ENCODE results near the gene PTPN6.

- TF ChIP-seq, protein P1, sequence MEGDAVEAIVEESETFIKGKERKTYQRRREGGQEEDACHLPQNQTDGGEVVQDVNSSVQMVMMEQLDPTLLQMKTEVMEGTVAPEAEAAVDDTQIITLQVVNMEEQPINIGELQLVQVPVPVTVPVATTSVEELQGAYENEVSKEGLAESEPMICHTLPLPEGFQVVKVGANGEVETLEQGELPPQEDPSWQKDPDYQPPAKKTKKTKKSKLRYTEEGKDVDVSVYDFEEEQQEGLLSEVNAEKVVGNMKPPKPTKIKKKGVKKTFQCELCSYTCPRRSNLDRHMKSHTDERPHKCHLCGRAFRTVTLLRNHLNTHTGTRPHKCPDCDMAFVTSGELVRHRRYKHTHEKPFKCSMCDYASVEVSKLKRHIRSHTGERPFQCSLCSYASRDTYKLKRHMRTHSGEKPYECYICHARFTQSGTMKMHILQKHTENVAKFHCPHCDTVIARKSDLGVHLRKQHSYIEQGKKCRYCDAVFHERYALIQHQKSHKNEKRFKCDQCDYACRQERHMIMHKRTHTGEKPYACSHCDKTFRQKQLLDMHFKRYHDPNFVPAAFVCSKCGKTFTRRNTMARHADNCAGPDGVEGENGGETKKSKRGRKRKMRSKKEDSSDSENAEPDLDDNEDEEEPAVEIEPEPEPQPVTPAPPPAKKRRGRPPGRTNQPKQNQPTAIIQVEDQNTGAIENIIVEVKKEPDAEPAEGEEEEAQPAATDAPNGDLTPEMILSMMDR (conservative IDR thresholded peaks at IDR 0.05; ENCODE audit: low read depth, low read length), result no peak
- no peak for TF ChIP-seq EZH2 (IDR thresholded peaks at IDR 0.05; ENCODE audit: low read length, unreplicated experiment)
Observed at GRCh38 chr12:6974180-6974579, 23.0 kb downstream of the PTPN6 start.
